ENCODE data around the gene TSEN2.
"Not testable (repeated sequence)": the region's sequence is repeated elsewhere in the genome, so short reads cannot be mapped to it uniquely, and the experiment has no call there.

TSEN2 gene

GRCh38 chr3:12507591-12508281 lies 23.5 kb downstream of the TSEN2 start:
- no peak for DNase-seq

DNA sequence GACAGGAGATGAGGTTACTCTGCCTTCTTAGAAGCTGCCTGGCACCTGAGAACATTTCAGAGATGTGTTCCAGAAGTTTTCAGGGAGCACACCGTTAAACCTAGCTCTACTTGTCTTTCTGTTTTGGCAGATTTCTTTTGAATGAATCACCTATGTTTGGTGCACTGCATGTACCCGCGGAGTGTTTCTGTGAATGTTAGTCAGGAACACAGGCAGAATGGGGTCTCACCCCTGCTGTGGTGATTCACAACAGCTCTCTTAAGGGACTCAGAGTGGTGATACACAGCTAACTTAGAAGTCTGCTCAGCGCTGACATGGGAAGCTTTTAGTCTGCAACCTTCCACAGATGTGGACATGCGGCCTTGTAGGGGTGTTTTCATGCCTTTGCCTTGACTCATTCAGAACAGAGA lies 24.0 kb downstream of the TSEN2 start:
- DNase-seq = no peak

- no peak for DNase-seq
Observed at GRCh38 chr3:12509466-12509865, 25.2 kb downstream of the TSEN2 start.

- no peak for DNase-seq
Observed at GRCh38 chr3:12512534-12513118, 28.3 kb downstream of the TSEN2 start.

DNA sequence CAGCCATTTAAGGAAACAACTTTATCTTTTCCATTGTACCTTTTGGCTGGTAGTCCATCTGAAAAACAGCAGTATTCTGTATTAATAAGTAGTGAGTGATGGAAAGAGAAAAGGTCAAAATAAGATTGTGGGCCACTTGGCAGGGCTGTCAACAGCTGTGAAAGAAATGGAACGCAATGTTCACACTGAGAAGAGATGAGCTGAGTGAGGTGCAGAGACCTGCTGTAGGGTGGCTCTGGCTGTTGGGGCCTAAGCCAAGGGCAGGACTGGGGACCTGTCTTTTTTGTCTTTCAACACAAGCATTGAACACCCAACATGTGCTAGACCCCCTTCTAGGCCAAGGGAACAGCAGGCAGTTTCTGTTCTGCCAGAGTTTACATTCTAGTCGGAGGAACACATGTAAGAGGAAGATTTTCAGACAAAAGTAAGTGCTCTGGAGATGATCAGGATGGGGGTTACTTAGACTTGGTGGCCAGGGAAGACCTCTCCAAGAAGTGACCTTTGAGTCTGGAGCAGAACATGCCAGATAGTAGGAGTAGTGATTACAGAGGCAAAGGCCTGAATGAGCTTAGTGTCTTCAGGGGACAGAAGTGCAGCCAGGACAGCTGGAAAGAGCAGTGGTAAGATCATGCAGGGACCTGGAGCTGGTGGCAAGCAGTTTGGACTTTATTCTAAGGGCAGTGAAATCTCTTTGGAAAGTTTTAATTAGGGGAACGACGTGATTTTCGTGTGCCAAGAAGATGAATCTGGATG lies 29.6 kb downstream of the TSEN2 start:
- DNase-seq = no peak

GRCh38 chr3:12515631-12516030 lies 31.4 kb downstream of the TSEN2 start:
- no peak for DNase-seq

- DNase-seq = no peak
Observed at GRCh38 chr3:12516873-12517272, 32.6 kb downstream of the TSEN2 start.

GRCh38 chr3:12518261-12519028 lies 34.2 kb downstream of the TSEN2 start:
- DNase-seq = no peak

DNA sequence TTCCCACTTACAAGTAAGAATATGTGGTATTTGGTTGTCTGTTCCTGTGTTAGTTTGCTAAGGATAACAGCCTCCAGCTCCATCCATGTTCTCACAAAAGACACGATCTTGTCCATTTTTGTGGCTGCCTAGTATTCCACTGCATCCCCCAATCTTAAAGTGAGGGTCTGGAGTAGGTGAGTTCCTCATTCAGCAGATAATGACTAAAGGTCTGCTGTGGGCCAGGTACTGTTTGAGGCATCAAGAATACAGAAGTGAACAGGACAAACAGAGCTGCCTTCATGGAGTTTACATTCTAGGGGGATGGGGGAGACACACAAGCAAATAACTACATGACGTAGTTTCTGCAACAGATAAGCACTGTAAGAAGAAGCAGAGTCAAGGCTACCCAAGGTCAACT lies 36.7 kb downstream of the TSEN2 start:
- DNase-seq = no peak

DNA sequence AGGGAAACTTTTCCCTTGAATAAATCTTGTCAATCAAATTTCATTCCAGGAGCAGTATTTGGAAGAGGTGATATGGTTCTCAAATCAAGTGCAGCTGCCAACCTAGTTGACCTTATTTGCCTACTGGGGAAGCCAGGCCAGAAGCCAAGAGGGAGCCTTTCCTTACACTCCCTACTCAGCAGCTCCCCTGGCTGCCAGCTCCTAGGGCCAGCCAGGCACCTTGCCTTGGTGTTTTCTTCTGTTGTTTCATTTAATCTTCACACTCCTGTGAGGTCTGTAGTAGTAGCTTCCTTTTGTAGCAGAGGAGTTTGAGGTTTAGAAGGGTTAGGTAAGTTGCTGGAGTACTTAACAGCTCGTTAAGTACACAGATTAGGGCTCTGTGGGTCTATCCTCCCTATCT lies 38.4 kb downstream of the TSEN2 start:
- no peak for DNase-seq

DNA sequence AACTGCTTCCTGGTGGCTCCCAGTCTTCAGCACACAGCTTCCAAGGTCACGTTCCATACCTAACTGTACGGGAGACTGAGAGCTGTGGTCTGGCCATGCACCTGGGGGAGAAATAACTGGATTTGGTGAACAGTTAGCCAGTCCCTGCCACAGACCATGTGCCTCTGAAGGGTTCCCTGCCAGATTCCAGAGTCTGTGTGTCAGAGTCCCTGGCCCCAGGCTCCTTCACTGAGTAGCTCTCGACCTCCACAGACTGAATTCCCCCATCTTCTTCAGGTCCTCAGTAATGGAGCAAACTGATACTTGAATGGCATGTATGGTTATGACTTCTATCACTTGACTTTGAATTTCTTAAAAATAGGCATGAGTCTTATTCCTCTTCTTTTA lies 43.5 kb downstream of the TSEN2 start:
- DNase-seq = no peak

DNA sequence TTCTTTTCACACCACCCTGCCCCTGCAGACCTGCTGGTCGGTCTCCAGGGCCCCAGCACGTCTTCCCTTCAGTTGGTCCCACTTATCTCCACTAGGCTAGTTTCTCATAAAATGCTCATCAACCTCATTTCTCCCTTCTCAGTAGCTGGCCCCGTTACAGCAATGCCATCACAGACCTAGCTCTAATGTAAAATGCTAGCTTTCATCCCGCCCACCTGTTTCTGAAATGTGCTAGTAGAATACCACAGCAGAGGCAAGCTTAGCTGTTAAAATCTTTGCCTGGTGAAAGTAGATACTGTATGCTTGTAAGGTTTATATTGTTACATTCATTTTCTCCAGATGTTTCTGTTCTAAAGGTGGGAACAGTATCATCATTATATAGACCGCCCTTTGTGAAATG lies 47.9 kb downstream of the TSEN2 start:
- no peak for DNase-seq

DNA sequence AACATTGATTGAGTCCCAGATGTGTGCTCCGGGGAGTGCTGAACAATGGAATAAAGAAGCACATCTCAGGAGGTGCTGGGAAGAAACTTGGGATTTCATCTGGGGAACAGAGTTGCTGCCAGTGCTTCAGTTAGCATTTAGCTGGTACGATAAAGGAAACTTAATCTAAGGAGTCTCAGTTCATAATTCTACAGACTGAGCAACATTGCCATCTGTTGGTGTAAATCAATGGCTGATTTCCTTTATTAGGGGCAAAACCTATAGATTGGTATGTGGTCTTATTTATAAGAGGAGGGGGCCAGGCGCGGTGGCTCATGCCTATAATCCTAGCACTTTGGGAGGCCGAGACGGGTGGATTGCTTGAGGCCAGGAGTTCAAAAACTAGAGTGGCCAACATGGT lies 52.1 kb downstream of the TSEN2 start:
- no peak for DNase-seq

GRCh38 chr3:12541625-12542024 lies 57.3 kb downstream of the TSEN2 start:
- DNase-seq = no peak

- DNase-seq = not testable (repeated sequence)
Observed at GRCh38 chr3:12543497-12543896, 59.2 kb downstream of the TSEN2 start.

GRCh38 chr3:12544652-12545472 lies 60.6 kb downstream of the TSEN2 start:
- no peak for DNase-seq

DNA sequence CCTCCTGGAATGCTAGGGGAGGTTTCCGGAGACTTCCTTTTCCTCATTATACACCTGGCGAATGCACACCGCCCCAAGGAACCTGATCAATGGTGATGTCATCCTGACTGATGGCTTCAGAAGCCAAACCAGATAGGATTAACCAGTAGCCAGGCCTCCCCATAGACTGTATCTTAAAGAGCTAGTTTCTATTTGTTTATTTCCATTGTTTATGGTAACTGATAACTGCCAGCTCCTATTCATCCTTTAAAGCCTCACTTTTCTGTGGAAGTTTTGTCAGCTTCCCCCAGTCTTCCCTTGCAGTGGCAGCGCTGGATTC lies 61.2 kb downstream of the TSEN2 start, which contains the start of gene MKRN2OS:
Gene MKRN2OS (minus strand): TSS at position 27 of the 319 bp plus-strand sequence. CDS start 35 bp downstream, outside the sequence.
- no peak for DNase-seq

DNA sequence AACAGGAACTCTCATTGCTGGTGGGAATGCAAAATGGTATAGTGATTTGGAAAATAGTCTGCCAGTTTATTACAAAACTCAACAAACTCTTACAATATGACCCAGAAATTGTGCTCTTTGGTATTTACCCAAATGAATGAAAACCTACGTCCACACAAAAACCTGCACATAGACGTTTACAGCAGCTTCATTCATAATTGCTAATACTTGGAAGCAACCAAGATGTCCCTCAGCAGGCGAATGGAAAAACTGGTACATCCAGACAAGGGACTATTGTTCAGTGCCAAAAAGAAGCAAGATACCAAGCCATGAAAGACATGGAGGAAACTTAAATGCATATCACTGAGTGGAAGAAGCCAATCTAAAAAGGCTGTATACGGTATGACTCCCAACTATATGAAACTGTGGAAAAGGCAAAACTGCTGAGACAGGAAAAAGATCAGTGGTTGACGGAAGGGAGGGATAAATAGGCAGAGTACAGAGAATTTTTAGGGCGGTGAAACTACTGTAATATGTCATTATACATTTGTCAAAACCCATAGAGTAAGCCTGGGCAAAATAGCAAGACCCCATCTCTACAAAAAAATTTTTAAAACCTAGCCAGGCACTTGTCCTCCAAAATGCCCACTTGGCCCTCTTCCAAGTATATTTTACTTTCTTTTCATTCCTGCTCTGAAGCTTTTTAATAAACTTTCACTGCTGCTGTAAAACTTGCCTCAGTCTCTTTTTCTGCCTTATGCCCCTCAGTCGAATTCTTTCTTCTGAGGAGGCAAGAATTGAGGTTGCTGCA lies 65.9 kb downstream of the TSEN2 start:
- no peak for DNase-seq

- no peak for DNase-seq
Observed at GRCh38 chr3:12553921-12554391, 69.7 kb downstream of the TSEN2 start.

GRCh38 chr3:12556314-12556689 lies 72.0 kb downstream of the TSEN2 start:
- no peak for DNase-seq

GRCh38 chr3:12556690-12557472 lies 72.6 kb downstream of the TSEN2 start, which contains the start of gene MKRN2:
Gene MKRN2 (plus strand): TSS chr3:12557087. CDS start chr3:12557151, 64 bp downstream.
- peak; percentile 85 for DNase-seq
